Activated naive CD8-positive, alpha-beta T cell (primary cell): Measurements from ENCODE around the gene TBC1D13.

Source experiments
- H3K27ac Mint-ChIP-seq: one replicate; pipeline ENCODE4 v1.8.0; 2021; ENCODE audit warnings: mixed read lengths
- H3K27me3 Mint-ChIP-seq: one replicate; pipeline ENCODE4 v1.8.0; 2021; ENCODE audit warnings: mixed read lengths
- H3K36me3 Mint-ChIP-seq: one replicate; pipeline ENCODE4 v1.8.0; 2021; ENCODE audit warnings: mixed read lengths
- H3K4me1 Mint-ChIP-seq: one replicate; pipeline ENCODE4 v1.8.0; 2021; ENCODE audit warnings: low read depth, mixed read lengths
- H3K4me3 Mint-ChIP-seq: one replicate; pipeline ENCODE4 v1.8.0; 2021; ENCODE audit warnings: mild to moderate bottlenecking, mixed read lengths
- H3K9me3 Mint-ChIP-seq: one replicate; pipeline ENCODE4 v1.8.0; 2021; ENCODE audit warnings: low read depth, mixed read lengths

Gene TBC1D13

GRCh38 chr9:128822407-128823042, 35.5 kb downstream of the TBC1D13 start:
- no peak overlapping the region for H3K27ac Mint-ChIP-seq
- H3K4me3 Mint-ChIP-seq: no peak overlapping the region
- H3K27me3 Mint-ChIP-seq: no peaks in the 10 kb centered on the region
- H3K4me1 Mint-ChIP-seq: peaks cover 17% of the 10 kb centered on the region
- H3K36me3 Mint-ChIP-seq: no peaks in the 10 kb centered on the region
- no peaks in the 10 kb centered on the region for H3K9me3 Mint-ChIP-seq

- Mint-ChIP-seq H3K27me3 (no peaks in the 10 kb centered on the region), H3K4me1 (peaks cover 21% of the 10 kb centered on the region), H3K36me3 (peaks cover 2% of the 10 kb centered on the region), H3K9me3 (no peaks in the 10 kb centered on the region), H3K27ac (no peak overlapping the region), H3K4me3 (no peak overlapping the region)
Observed at GRCh38 chr9:128823362-128823902, 36.4 kb downstream of the TBC1D13 start.

- Mint-ChIP-seq H3K36me3 (peaks cover 5% of the 10 kb centered on the region), H3K27me3 (no peaks in the 10 kb centered on the region), H3K4me1 (peaks cover 26% of the 10 kb centered on the region), H3K4me3 (no peak overlapping the region), H3K27ac (peak overlapping the region; percentile 46), H3K9me3 (no peaks in the 10 kb centered on the region)
Observed at GRCh38 chr9:128823903-128824406, 36.9 kb downstream of the TBC1D13 start.

GRCh38 chr9:128824911-128825310, 37.9 kb downstream of the TBC1D13 start:
- Mint-ChIP-seq H3K27me3 (no peaks in the 10 kb centered on the region), H3K4me3 (no peak overlapping the region), H3K27ac (no peak overlapping the region), H3K9me3 (no peaks in the 10 kb centered on the region), H3K4me1 (peaks cover 22% of the 10 kb centered on the region), H3K36me3 (peaks cover 7% of the 10 kb centered on the region)

- H3K4me1 Mint-ChIP-seq: peaks cover 19% of the 10 kb centered on the region
- no peaks in the 10 kb centered on the region for H3K27me3 Mint-ChIP-seq
- no peak overlapping the region for H3K27ac Mint-ChIP-seq
- H3K36me3 Mint-ChIP-seq: peaks cover 7% of the 10 kb centered on the region
- H3K9me3 Mint-ChIP-seq: no peaks in the 10 kb centered on the region
- H3K4me3 Mint-ChIP-seq: no peak overlapping the region
Observed at GRCh38 chr9:128825923-128826700, 39.1 kb downstream of the TBC1D13 start.

GRCh38 chr9:128828267-128828666, 41.2 kb downstream of the TBC1D13 start:
- Mint-ChIP-seq H3K27ac (peak overlapping the region; percentile 97), H3K27me3 (no peaks in the 10 kb centered on the region), H3K9me3 (no peaks in the 10 kb centered on the region), H3K36me3 (peaks cover 7% of the 10 kb centered on the region), H3K4me3 (peak overlapping the region; percentile 96), H3K4me1 (peaks cover 17% of the 10 kb centered on the region)

- Mint-ChIP-seq H3K4me3 (peak overlapping the region; percentile 96), H3K27me3 (no peaks in the 10 kb centered on the region), H3K4me1 (peaks cover 17% of the 10 kb centered on the region), H3K27ac (peak overlapping the region; percentile 97), H3K9me3 (no peaks in the 10 kb centered on the region), H3K36me3 (peaks cover 7% of the 10 kb centered on the region)
Observed at GRCh38 chr9:128828719-128829452, 41.8 kb downstream of the TBC1D13 start.

GRCh38 chr9:128829477-128830251, 42.6 kb downstream of the TBC1D13 start, which contains the start of gene SPOUT1:
TSS of gene SPOUT1 (minus strand) at chr9:128829794. CDS start at chr9:128829780, 14 bp downstream.
- Mint-ChIP-seq H3K27me3 (no peaks in the 10 kb centered on the region), H3K36me3 (peaks cover 9% of the 10 kb centered on the region), H3K4me3 (peak within 1 kb of the TSS; percentile 96), H3K27ac (peak within 1 kb of the TSS; percentile 97), H3K4me1 (peaks cover 17% of the 10 kb centered on the region), H3K9me3 (no peaks in the 10 kb centered on the region)

GRCh38 chr9:128833696-128834095, 46.6 kb downstream of the TBC1D13 start:
- H3K27me3 Mint-ChIP-seq: no peaks in the 10 kb centered on the region
- no peak overlapping the region for H3K4me3 Mint-ChIP-seq
- H3K9me3 Mint-ChIP-seq: no peaks in the 10 kb centered on the region
- peaks cover 7% of the 10 kb centered on the region for H3K4me1 Mint-ChIP-seq
- H3K27ac Mint-ChIP-seq: no peak overlapping the region
- H3K36me3 Mint-ChIP-seq: peaks cover 5% of the 10 kb centered on the region

- peaks cover 2% of the 10 kb centered on the region for H3K36me3 Mint-ChIP-seq
- no peaks in the 10 kb centered on the region for H3K27me3 Mint-ChIP-seq
- H3K4me3 Mint-ChIP-seq: no peak overlapping the region
Observed at GRCh38 chr9:128835246-128836210, 48.5 kb downstream of the TBC1D13 start.

GRCh38 chr9:128836509-128837145, 49.6 kb downstream of the TBC1D13 start:
- no peaks in the 10 kb centered on the region for H3K4me1 Mint-ChIP-seq
- H3K36me3 Mint-ChIP-seq: peaks cover 2% of the 10 kb centered on the region
- no peak overlapping the region for H3K27ac Mint-ChIP-seq
- H3K4me3 Mint-ChIP-seq: no peak overlapping the region
- no peaks in the 10 kb centered on the region for H3K27me3 Mint-ChIP-seq
- no peaks in the 10 kb centered on the region for H3K9me3 Mint-ChIP-seq

More at GRCh38 chr9:128835246-128836210, 48.5 kb downstream of the TBC1D13 start:
- no peak overlapping the region for H3K27ac Mint-ChIP-seq
- no peaks in the 10 kb centered on the region for H3K4me1 Mint-ChIP-seq
- H3K9me3 Mint-ChIP-seq: no peaks in the 10 kb centered on the region

GRCh38 chr9:128838338-128838737, 51.3 kb downstream of the TBC1D13 start:
- H3K27me3 Mint-ChIP-seq: no peaks in the 10 kb centered on the region
- no peak overlapping the region for H3K4me3 Mint-ChIP-seq
- H3K9me3 Mint-ChIP-seq: no peaks in the 10 kb centered on the region
- no peak overlapping the region for H3K27ac Mint-ChIP-seq
- peaks cover 5% of the 10 kb centered on the region for H3K36me3 Mint-ChIP-seq
- H3K4me1 Mint-ChIP-seq: no peaks in the 10 kb centered on the region

GRCh38 chr9:128840524-128840923, 53.5 kb downstream of the TBC1D13 start:
- Mint-ChIP-seq H3K4me3 (no peak overlapping the region), H3K27ac (no peak overlapping the region), H3K4me1 (no peaks in the 10 kb centered on the region), H3K27me3 (no peaks in the 10 kb centered on the region), H3K36me3 (peaks cover 3% of the 10 kb centered on the region), H3K9me3 (no peaks in the 10 kb centered on the region)
